OCI-LY7 (cell line): ENCODE results near the gene THBS4. TPM values are rescaled to one million over a fixed set of nuclear protein-coding genes. Genes with fewer than 3 reads are reported as not detected.

Source experiments
- BruUV-seq: library from RNA; stranded (reverse); fragments of 400-500 nt; replicated peaks from 2 replicates; lab custom pipeline; 2021; lab: Mats Ljungman, UMichigan
- CTCF ChIA-PET: fragments of 300-600 bp; sonication (Branson Sonifier 250); formaldehyde crosslinking; loops from one replicate; lab custom pipeline; 2022; ENCODE audit warnings: antibody characterized with exemption; ENCODE audit not compliant: unreplicated experiment; lab: Charles Lee
- POLR2A ChIA-PET: fragments of 300-600 bp; sonication (Branson Sonifier 250); formaldehyde crosslinking; loops from one replicate; lab custom pipeline; 2022; ENCODE audit warnings: antibody characterized with exemption; lab: Charles Lee
- DNase-seq: peaks from one replicate; pipeline ENCODE4 v3.0.0-alpha.2; 2015; ENCODE audit warnings: low spot score
- H2AFZ ChIP-seq: fragments of 200-600 bp; sonication (generic), shearing (Covaris generic); 2 replicates; pipeline ENCODE4 v1.6.1; 2014; ENCODE audit warnings: mild to moderate bottlenecking, antibody characterized with exemption, low read length, moderate library complexity
- H3K27ac ChIP-seq: fragments of 200-600 bp; sonication (generic); 2 replicates; pipeline ENCODE4 v1.5.1; 2014; ENCODE audit warnings: mixed run types, low read depth, mild to moderate bottlenecking, moderate library complexity, low read length, inconsistent platforms; ENCODE audit not compliant: poor library complexity, severe bottlenecking
- H3K36me3 ChIP-seq: fragments of 200-600 bp; sonication (generic); 2 replicates; pipeline ENCODE4 v1.6.1; 2014; ENCODE audit warnings: mild to moderate bottlenecking, antibody characterized with exemption, low read length, moderate library complexity, mixed read lengths; ENCODE audit not compliant: insufficient read depth
- H3K4me1 ChIP-seq: fragments of 200-600 bp; sonication (generic); 2 replicates; pipeline ENCODE4 v1.5.1; 2014; ENCODE audit warnings: mild to moderate bottlenecking, low read length; ENCODE audit not compliant: insufficient read depth, poor library complexity, severe bottlenecking
- H3K4me2 ChIP-seq: fragments of 200-600 bp; sonication (generic); 2 replicates; pipeline ENCODE4 v1.6.1; 2014; ENCODE audit warnings: mild to moderate bottlenecking, low read length
- H3K4me3 ChIP-seq: fragments of 200-600 bp; sonication (generic); 2 replicates; pipeline ENCODE4 v1.5.1; 2014; ENCODE audit warnings: mild to moderate bottlenecking, low read depth, low read length; ENCODE audit not compliant: poor library complexity, severe bottlenecking
- H3K79me2 ChIP-seq: fragments of 200-600 bp; sonication (generic); 2 replicates; pipeline ENCODE4 v1.6.1; 2016; ENCODE audit warnings: low read depth, mild to moderate bottlenecking, low read length, moderate library complexity, mixed read lengths; ENCODE audit not compliant: insufficient read depth
- H3K9me2 ChIP-seq: fragments of 200-600 bp; sonication (generic); 2 replicates; pipeline ENCODE4 v1.6.1; 2016; ENCODE audit warnings: mild to moderate bottlenecking, low read length, mixed read lengths; ENCODE audit not compliant: insufficient read depth
- H3K9me3 ChIP-seq: fragments of 200-600 bp; sonication (generic); 2 replicates; pipeline ENCODE4 v1.6.1; 2014; ENCODE audit warnings: mild to moderate bottlenecking, mixed run types, low read length, mixed read lengths
- H4K20me1 ChIP-seq: fragments of 200-600 bp; sonication (generic); 2 replicates; pipeline ENCODE4 v1.6.1; 2014; ENCODE audit warnings: mild to moderate bottlenecking, antibody characterized with exemption, low read length, moderate library complexity, mixed read lengths; ENCODE audit not compliant: insufficient read depth
- EZH2phosphoT487 ChIP-seq: fragments of 200-600 bp; sonication (generic); IDR thresholded peaks from 2 replicates; pipeline ENCODE4 v1.6.1; 2018; ENCODE audit warnings: low read depth, borderline replicate concordance, mild to moderate bottlenecking, mixed run types, antibody characterized with exemption, low read length, moderate library complexity, mixed read lengths
- intact Hi-C: fragments of 100-400 bp; cut with micrococcal nuclease; formaldehyde crosslinking; loops from one replicate; pipeline ENCODE4 v1.10.0; 2022; ENCODE audit not compliant: unreplicated experiment
- total RNA-seq, 2 experiments: library from RNA; depleted of rRNA in 1 of 2; stranded (reverse); fragments of >200 nt in 1 of 2; shearing (Covaris generic) in 1 of 2; gene quantifications; 2 replicates each; pipeline ENCODE4 v1.2.3, GENCODE V29; 2014 to 2022
- TF ChIP-seq, protein P1 (sequence below): fragments of 200-600 bp; sonication (generic); conservative IDR thresholded peaks from 2 replicates; pipeline ENCODE4 v1.5.1; 2014; ENCODE audit warnings: mild to moderate bottlenecking, antibody characterized with exemption, low read length, moderate library complexity, mixed read lengths

Gene THBS4
- total RNA-seq, 2 experiments from 2014 or later: 1.8 to 4.2 TPM

DNA sequence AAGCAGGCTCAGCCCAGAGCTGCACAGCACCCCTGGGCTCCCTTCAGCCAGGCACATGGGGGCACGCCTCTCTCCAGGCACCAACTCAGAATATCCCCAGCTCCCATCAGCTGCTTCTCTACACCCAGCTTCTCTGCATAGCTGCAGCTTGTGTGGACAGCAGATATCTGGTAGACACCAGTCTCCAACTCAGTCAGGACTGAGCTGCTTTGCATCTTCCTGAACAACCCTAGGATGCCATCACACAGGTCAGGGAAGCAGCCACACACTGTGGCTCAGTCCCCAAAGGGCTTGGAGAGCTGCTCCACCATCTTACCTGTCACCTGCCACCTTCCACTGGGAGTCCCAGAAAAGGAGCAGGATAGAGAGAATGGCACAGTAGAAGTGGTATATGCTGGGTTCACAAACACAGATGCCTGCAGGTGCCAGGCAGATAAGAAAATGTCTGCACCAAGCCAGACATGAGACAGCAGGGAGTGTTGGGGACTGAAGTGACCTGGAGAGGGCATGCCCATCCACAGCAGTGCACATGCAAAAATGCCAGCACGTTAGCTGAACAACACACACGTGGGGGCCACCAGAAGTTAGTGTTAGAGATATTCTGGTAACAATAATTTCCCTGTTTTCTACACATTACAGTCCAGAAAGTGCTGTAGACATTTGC is 42.0 kb downstream of the THBS4 start:
- no TSS peak for BruUV-seq
- ChIA-PET CTCF (no interaction called here), POLR2A (interaction anchor here (0.5 kb wide), 1 partner anchor 12 kb away, joined by 4 read pairs; no protein-coding TSS in a partner anchor)
- H3K4me3 ChIP-seq: no peak overlapping the region
- no peak for DNase-seq
- H3K27ac ChIP-seq: no peak overlapping the region
- no peaks in the 10 kb centered on the region for H3K36me3 ChIP-seq
- H4K20me1 ChIP-seq: no peaks in the 10 kb centered on the region
- intact Hi-C loops: no loop called here
- TF ChIP-seq EZH2phosphoT487: no peak
- TF ChIP-seq, protein P1, sequence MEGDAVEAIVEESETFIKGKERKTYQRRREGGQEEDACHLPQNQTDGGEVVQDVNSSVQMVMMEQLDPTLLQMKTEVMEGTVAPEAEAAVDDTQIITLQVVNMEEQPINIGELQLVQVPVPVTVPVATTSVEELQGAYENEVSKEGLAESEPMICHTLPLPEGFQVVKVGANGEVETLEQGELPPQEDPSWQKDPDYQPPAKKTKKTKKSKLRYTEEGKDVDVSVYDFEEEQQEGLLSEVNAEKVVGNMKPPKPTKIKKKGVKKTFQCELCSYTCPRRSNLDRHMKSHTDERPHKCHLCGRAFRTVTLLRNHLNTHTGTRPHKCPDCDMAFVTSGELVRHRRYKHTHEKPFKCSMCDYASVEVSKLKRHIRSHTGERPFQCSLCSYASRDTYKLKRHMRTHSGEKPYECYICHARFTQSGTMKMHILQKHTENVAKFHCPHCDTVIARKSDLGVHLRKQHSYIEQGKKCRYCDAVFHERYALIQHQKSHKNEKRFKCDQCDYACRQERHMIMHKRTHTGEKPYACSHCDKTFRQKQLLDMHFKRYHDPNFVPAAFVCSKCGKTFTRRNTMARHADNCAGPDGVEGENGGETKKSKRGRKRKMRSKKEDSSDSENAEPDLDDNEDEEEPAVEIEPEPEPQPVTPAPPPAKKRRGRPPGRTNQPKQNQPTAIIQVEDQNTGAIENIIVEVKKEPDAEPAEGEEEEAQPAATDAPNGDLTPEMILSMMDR: no peak
- H3K9me3 ChIP-seq: no peaks in the 10 kb centered on the region
- H2AFZ ChIP-seq: no peak overlapping the region
- no peaks in the 10 kb centered on the region for H3K79me2 ChIP-seq
- no peak overlapping the region for H3K4me2 ChIP-seq
- no peaks in the 10 kb centered on the region for H3K4me1 ChIP-seq
- H3K9me2 ChIP-seq: no peaks in the 10 kb centered on the region

DNA sequence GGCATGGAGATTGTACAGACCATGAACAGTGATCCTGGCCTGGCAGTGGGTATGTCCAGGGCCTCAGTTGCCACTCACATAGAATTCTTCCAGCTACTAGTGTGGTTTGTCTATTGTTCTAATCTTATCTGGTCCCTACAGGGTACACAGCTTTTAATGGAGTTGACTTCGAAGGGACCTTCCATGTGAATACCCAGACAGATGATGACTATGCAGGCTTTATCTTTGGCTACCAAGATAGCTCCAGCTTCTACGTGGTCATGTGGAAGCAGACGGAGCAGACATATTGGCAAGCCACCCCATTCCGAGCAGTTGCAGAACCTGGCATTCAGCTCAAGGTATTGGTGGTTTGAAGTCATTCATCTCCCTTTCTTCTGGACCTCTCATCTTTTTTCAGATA is 43.8 kb downstream of the THBS4 start:
- Histone ChIP-seq H4K20me1 (no peaks in the 10 kb centered on the region), H3K9me2 (no peaks in the 10 kb centered on the region), H3K4me3 (no peak overlapping the region), H3K27ac (no peak overlapping the region), H3K4me2 (no peak overlapping the region), H3K79me2 (no peaks in the 10 kb centered on the region), H3K36me3 (no peaks in the 10 kb centered on the region), H3K4me1 (no peaks in the 10 kb centered on the region), H2AFZ (no peak overlapping the region), H3K9me3 (no peaks in the 10 kb centered on the region)
- BruUV-seq: no TSS peak
- POLR2A ChIA-PET: interaction anchor here (1.0 to 1.1 kb wide), 2 partner anchors 89 to 154 kb away, joined by 3 read pairs; no protein-coding TSS in a partner anchor
- no peak for DNase-seq
- CTCF ChIA-PET: interaction anchor here (0.6 kb wide), 1 partner anchor 375 kb away, joined by 3 read pairs; no protein-coding TSS in a partner anchor
- intact Hi-C loops: no loop called here
- TF ChIP-seq, protein P1: no peak
- no peak for TF ChIP-seq EZH2phosphoT487

DNA sequence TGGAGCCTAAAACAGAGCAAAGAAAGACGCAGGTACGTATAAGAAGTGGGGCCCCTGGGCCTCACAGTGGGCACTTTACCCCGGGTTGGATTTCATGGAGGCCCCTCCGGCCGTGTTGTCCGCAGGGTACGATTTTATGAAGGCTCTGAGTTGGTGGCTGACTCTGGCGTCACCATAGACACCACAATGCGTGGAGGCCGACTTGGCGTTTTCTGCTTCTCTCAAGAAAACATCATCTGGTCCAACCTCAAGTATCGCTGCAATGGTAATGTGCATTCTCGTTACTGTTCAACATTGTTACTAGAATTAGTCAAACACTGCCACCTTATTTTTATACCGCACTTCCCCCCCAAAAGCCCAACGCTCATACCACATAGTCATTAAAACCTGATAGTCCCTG is 47.1 kb downstream of the THBS4 start:
- Histone ChIP-seq H3K36me3 (no peaks in the 10 kb centered on the region), H3K79me2 (no peaks in the 10 kb centered on the region), H3K4me2 (no peak overlapping the region), H3K4me1 (no peaks in the 10 kb centered on the region), H3K27ac (no peak overlapping the region), H4K20me1 (no peaks in the 10 kb centered on the region), H3K4me3 (no peak overlapping the region), H3K9me3 (no peaks in the 10 kb centered on the region), H2AFZ (no peak overlapping the region), H3K9me2 (no peaks in the 10 kb centered on the region)
- intact Hi-C loops: no loop called here
- BruUV-seq: no TSS peak
- TF ChIP-seq EZH2phosphoT487: no peak
- TF ChIP-seq, protein P1: no peak
- ChIA-PET POLR2A (no interaction called here), CTCF (no interaction called here)
- DNase-seq: no peak
